ENCODE data around the gene FAM117B.
"Not testable (repeated sequence)": the region's sequence is repeated elsewhere in the genome, so short reads cannot be mapped to it uniquely, and the experiment has no call there.

FAM117B gene

GRCh38 chr2:202703091-202703490 is 68.3 kb downstream of the FAM117B start:
- DNase-seq (ENCODE audit: low spot score): no peak

GRCh38 chr2:202704248-202704647 is 69.5 kb downstream of the FAM117B start:
- DNase-seq (ENCODE audit: low spot score): peak; percentile 11

GRCh38 chr2:202705446-202706020 is 70.8 kb downstream of the FAM117B start:
- no peak for DNase-seq (ENCODE audit: low spot score)

GRCh38 chr2:202714971-202715935 is 80.5 kb downstream of the FAM117B start:
- not testable (repeated sequence) for DNase-seq (ENCODE audit: low spot score)

- no peak for DNase-seq (ENCODE audit: low spot score)
Observed at GRCh38 chr2:202716114-202716718, 81.4 kb downstream of the FAM117B start.

GRCh38 chr2:202716953-202717597 is 82.3 kb downstream of the FAM117B start:
- DNase-seq (ENCODE audit: low spot score): no peak

GRCh38 chr2:202717598-202718310 is 83.0 kb downstream of the FAM117B start:
- DNase-seq (ENCODE audit: low spot score): no peak

- DNase-seq (ENCODE audit: low spot score): no peak
Observed at GRCh38 chr2:202718614-202719013, 83.8 kb downstream of the FAM117B start.

GRCh38 chr2:202720226-202720625 is 85.5 kb downstream of the FAM117B start:
- no peak for DNase-seq (ENCODE audit: low spot score)

GRCh38 chr2:202721621-202722020 is 86.9 kb downstream of the FAM117B start:
- no peak for DNase-seq (ENCODE audit: low spot score)

- DNase-seq (ENCODE audit: low spot score): no peak
Observed at GRCh38 chr2:202723746-202724145, 89.0 kb downstream of the FAM117B start.

GRCh38 chr2:202726070-202726469 is 91.3 kb downstream of the FAM117B start:
- DNase-seq (ENCODE audit: low spot score): no peak

- DNase-seq (ENCODE audit: low spot score): no peak
Observed at GRCh38 chr2:202736826-202737225, 102.1 kb downstream of the FAM117B start.

GRCh38 chr2:202743613-202744012 is 108.8 kb downstream of the FAM117B start:
- no peak for DNase-seq (ENCODE audit: low spot score)

- DNase-seq (ENCODE audit: low spot score): no peak
Observed at GRCh38 chr2:202749477-202749876, 114.7 kb downstream of the FAM117B start.

- no peak for DNase-seq (ENCODE audit: low spot score)
Observed at GRCh38 chr2:202750763-202751427, 116.1 kb downstream of the FAM117B start.

GRCh38 chr2:202752071-202752470 is 117.3 kb downstream of the FAM117B start:
- DNase-seq (ENCODE audit: low spot score): no peak

GRCh38 chr2:202754936-202755335 is 120.2 kb downstream of the FAM117B start:
- DNase-seq (ENCODE audit: low spot score): no peak

- no peak for DNase-seq (ENCODE audit: low spot score)
Observed at GRCh38 chr2:202756598-202756997, 121.8 kb downstream of the FAM117B start.

- no peak for DNase-seq (ENCODE audit: low spot score)
Observed at GRCh38 chr2:202757339-202757738, 122.6 kb downstream of the FAM117B start.

- no peak for DNase-seq (ENCODE audit: low spot score)
Observed at GRCh38 chr2:202758128-202758527, 123.4 kb downstream of the FAM117B start.

Data from SK-N-DZ (cell line).